B cell (primary cell): ENCODE measurements around the gene TMEM239.

Experiments
- EZH2 ChIP-seq: IDR thresholded peaks from 2 replicates; pipeline ENCODE4 v1.6.1; 2012; ENCODE audit warnings: borderline replicate concordance, low read depth, mild to moderate bottlenecking, moderate library complexity, low read length; ENCODE audit not compliant: insufficient read depth, poor library complexity, severe bottlenecking
- TF ChIP-seq, protein P1 (sequence below): fragments of 200-600 bp; IDR thresholded peaks from one replicate; pipeline ENCODE4 v1.8.0; 2022; ENCODE audit warnings: antibody characterized with exemption, mild to moderate bottlenecking

DNA sequence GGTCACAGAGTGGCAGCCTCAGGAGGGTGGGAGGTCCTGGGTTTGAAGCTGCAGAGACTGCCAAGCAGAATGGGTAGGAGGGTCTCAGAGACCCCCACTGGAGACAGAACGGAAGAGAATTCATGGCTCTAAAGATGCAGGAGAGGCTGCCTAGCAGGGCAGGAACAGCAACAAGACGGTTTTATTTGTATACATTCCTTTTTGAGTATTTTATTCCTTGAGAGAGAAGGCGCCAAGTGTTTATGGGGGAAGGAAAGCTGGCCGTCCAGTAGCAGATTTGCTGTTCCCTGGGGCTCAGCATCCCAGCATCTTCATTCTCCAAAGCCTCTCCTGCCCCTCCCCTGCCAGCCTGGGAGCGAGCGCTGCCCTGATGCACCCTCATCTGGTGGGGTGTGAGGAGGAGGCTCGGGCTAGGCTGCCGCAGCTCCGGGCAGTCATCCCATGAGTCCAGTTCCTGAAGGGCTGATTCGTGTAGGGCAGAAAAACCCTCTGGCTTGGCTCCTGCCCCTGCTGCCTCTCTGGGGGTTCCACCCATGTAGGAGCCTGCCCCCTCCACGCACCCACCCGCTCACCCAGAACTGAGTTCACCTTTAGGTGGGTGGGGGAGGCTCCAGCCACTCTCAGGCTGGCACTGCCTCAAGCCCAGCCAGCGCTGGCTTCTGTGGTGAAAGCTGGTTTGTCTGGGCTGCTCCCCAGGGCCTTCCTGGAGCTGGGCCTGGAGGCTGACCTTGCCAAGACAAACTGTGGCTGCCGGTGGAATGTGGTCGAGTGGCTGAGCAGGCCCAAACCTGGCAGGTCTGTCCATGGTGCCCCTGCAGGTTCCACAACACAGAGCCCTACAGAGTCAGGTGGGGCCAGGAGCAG, 48.2 kb upstream of the TMEM239 start:
- no peak for TF ChIP-seq EZH2
- TF ChIP-seq, protein P1, sequence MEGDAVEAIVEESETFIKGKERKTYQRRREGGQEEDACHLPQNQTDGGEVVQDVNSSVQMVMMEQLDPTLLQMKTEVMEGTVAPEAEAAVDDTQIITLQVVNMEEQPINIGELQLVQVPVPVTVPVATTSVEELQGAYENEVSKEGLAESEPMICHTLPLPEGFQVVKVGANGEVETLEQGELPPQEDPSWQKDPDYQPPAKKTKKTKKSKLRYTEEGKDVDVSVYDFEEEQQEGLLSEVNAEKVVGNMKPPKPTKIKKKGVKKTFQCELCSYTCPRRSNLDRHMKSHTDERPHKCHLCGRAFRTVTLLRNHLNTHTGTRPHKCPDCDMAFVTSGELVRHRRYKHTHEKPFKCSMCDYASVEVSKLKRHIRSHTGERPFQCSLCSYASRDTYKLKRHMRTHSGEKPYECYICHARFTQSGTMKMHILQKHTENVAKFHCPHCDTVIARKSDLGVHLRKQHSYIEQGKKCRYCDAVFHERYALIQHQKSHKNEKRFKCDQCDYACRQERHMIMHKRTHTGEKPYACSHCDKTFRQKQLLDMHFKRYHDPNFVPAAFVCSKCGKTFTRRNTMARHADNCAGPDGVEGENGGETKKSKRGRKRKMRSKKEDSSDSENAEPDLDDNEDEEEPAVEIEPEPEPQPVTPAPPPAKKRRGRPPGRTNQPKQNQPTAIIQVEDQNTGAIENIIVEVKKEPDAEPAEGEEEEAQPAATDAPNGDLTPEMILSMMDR = no peak
